Stimulated activated naive CD8-positive, alpha-beta T cell treated with anti-CD3 and anti-CD28 coated beads, Interleukin-15, Interleukin-2, amounts not matched to agents 100 U/mL and 50 U/mL, for 24 hours (primary cell): Measurements from ENCODE around the gene CAPNS2.

Source experiments
- ATAC-seq: fragments of 150-1000 bp; cut with Tn5 transposase; one replicate; pipeline ENCODE4 v1.10.0; 2021
- DNase-seq: peaks from one replicate; pipeline ENCODE4 v3.0.0; 2021

Gene CAPNS2

DNA sequence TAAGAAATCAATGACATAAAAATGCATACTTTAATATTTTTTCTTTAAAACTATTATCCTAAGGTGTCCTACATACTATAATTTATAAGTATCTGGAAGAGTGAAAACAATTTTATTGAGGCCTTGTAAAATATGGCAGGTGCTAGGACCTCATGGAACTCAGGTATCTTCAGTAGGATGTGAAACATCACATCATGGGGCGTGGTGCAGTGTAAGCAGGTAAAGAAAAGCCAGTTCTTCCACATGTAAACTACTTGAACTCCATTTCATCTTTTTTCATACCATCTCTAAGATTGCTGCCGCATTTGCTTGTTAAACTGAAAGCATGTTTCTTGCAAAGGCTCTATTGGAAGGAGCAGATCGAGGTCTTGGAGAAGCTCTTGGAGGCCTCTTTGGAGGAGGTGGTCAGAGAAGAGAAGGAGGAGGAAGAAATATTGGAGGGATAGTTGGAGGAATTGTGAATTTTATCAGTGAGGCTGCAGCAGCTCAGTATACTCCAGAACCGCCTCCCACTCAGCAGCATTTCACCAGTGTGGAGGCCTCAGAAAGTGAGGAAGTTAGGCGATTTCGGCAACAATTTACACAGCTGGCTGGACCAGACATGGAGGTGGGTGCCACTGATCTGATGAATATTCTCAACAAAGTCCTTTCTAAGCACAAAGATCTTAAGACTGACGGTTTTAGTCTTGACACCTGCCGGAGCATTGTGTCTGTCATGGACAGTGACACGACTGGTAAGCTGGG is at the start of gene CAPNS2:
Gene CAPNS2 (plus strand): TSS at position 253 of the 744 bp plus-strand sequence. CDS start 73 bp downstream, at position 326.
- no peak for DNase-seq
- no peak for ATAC-seq

DNA sequence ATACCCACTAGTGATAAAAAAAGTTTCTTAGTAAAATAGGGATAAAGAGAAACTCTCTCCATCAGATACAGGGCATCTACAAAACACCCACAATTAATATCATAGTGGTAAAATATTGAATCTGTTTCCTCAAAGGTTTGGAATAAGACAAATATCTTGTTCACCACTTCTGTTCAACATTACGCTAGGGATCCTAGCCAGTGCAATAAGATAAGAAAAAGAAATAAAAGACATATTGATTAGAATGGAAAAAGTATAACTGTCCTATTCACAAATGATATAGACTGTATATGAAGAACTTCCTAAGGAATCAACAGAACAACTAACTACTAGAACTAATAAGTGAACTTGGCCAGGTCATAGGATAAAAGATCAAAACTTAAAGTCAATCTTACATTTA is 44.7 kb upstream of the CAPNS2 start:
- DNase-seq (no peak), ATAC-seq (no peak)

DNA sequence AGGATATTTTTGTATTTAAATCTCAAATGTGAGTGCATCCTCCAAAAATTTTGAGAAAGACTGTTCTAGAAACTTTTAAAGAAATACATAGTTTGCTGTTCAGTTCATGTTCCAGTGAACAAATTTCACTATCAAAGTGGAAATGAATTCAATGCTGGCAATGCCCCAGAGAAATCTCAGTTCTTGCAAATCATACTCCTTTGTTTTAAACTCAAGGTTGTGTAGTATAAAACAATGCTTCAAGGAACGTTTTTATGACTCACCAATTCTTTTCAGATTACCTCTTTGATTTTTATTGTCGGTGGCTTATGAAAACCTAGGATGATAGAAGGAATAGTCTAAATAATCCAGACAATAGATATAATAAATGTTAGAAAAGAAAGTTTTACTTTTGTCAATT is 40.0 kb upstream of the CAPNS2 start:
- DNase-seq, result no peak
- ATAC-seq, result no peak

DNA sequence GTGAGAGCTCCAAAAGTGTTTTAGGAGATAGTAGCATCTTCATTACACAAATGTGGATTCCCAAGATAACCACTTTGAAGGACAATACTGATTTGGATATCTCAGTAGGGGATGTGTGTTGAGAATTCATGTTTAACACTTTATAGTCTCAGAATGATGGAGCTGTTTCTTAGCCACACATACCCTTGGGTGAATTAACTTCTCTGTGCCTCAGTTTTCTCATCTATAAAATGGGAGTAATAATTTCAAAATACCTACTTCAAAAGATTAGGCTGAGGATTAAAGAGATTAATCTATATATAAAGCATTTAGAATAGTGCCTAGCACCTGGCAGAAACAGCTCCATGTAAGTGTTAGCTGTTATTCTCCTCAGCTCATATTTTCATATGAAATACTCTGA is 38.6 kb upstream of the CAPNS2 start:
- no peak for DNase-seq
- no peak for ATAC-seq

DNA sequence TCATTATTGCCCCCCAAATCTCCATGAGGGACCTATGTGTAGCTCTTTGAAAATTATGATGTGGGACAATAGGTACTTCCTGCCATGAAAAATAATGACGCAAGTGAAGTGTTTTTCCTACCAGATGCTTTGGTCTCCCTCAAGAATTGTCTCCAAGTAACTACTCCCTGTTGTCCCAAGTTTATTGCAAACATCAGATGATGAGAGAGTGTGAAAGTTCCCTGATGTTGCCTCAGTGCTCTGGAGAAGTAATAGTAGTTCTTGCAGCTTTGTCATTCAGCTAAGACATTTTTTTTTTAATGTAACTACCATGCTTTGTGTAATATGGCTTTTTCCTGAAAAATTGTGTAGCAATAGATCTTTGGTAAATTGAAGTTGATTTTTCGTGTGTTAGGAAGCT is 37.5 kb upstream of the CAPNS2 start:
- ATAC-seq, result no peak
- no peak for DNase-seq

DNA sequence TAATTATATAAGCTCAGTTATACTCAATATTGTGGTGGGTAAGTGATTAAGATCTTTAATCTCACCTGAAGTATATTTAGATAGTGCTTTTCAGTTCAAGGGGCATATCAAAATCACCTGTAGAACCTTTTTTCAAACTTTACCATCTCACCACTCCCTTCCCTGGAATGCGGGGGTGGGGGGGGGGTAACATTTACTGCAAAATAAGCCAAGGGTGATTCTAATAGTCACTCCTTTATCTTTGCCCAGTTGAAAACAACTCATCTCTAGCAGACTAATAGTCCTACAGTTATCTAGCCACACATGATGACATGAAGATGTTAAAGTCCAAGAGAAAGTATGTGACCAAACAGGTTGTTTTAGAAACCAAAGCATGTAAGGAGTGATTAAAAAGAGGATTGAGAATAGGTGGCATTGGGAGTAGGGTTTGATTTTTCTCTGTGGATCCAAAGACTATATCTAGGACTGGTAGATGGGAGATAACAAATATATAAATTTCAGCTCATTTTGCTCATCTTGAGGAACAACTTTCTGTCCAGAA is 36.1 kb upstream of the CAPNS2 start:
- no peak for DNase-seq

DNA sequence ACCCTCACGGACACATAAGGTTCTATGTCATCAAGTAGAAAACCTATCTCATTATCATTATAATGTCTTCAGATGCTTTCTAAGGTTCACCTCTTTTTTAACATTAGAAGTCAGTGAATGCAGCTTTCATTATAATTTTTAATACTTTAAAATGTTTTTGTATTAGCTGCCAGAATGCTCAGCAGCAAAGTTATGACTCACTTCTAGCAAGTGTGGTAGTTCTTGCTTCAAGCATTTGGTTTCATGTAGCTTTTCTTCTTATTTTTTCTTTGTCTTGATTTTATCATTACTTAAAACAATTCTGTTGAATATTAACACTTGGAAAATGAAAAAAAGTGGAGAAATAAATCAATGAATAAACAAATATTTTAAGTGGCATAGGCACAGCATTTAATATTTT is 34.3 kb upstream of the CAPNS2 start:
- DNase-seq (no peak), ATAC-seq (no peak)

More for the DNA sequence above, 36.1 kb upstream of the CAPNS2 start:
- ATAC-seq, result no peak

DNA sequence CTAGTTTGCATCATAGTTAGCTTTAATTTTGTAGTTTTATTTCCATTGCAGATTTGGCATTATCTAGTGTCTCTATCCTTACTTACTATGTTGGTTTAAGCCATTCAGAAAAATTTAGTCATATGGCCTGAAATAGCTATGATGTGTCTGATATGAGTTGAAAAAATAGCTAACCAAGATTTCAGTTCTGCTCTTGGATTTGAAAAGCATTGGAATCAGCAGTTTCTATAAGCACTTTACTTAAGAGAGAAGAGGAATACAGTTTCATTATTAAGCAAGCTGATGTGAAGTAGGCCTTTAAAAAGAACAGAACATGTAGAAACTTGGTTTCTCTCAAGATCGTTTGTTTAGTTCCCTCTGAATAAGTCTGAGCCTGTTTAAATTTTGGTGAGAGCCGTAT is 31.7 kb upstream of the CAPNS2 start:
- DNase-seq (no peak), ATAC-seq (no peak)

DNA sequence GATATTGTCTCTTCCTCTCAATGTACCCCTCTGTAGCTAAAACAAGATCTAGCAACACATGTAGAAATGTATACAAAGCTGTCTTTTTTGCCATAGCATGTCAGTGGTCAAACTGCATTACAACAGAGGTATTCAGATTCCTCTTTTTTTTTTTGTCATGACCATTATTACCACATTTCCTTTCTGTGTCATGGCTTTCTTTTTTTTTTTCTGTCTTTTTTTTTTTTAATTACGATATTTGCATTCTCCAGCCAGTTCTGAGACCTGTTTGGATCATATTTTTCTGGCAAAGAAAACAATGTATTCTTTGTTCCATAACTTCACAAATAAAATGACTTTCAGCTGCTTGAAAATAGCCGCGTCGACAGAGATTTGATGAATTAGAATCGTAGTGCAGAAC is 27.4 kb upstream of the CAPNS2 start:
- DNase-seq (no peak), ATAC-seq (no peak)

DNA sequence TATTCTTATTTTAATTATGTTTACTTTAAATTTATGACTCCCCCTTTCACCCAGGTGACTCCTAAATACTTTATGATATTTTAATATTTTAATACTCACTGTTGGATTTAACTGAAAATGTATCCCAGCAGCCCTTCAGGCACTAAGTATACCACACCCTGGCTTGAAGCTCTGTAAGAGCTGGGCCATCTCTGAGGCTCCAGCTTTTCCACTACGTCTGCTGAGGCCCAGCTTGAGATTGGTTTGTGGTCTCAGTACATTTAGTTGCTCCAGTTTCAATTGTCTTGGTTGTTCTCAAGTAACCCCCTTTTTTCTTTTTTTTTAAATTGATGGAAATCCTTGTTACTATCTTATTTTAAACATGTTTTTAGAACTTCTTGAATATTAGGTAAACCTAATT is 27.0 kb upstream of the CAPNS2 start:
- ATAC-seq, result no peak
- no peak for DNase-seq

DNA sequence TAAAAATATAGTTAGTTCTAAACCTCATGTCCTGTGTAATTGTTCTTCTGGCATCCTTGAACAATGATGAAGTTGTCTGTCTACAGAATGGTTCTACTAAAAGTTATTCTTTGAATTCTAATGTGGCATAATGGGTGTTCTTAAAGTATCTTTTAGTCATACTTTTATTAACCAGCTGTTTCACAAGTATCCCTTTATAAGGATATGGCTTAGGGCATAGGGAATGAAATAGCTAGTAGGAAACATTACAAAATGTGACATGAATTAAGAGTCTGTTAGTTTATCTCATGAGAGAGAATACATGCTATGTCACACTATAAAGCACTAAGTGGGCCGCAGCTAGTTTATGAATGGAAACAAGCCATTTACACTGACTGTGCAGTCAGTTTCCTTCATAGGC is 26.3 kb upstream of the CAPNS2 start:
- DNase-seq, result no peak
- no peak for ATAC-seq

DNA sequence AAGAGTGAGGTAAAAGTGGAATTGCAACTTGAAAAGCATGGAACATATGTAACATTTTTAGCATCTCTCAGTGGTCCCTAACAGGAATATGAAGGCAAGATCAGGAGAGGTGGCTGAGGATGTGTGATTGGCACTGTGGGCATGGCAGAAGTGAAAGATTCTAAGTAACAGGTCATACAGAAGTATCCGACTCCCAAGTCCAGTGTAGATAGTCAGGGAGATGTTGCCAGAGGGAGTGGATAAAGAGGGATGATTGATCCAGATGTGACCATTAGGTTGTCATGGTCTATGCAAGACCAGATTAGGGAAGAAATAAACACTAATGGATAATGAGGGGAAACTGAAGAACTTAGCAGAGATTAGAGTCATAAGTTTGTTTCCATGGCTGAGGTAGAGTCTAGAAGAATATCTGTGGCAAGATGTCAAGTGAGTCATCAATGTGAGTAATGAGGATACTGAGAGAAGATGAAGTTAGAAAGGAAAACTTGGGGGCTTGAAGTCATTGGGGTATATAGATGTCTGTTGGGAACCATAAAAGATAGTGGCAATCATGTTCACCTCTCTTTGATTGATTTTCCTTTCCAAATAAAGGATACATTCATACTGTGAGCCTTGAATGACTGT is 23.9 kb upstream of the CAPNS2 start:
- DNase-seq (no peak), ATAC-seq (no peak)

DNA sequence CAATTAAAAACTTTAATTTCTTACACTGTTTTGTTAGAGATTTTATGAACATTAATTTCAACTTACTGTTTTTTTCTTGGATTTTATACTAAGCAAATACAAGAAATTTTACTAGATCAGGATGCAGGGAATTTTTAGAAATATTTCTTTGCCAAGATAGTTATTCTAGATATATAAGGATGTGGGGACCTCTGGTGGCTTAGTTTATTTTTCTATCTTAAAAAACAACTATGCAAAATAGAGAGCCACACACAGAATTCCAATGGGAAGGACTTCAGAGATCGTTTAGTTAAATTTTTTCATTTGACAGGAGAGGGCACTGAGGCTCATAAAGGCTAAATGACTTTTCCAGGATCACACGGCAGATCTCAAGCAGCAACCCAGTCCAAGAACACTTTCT is 23.0 kb upstream of the CAPNS2 start:
- no peak for ATAC-seq
- no peak for DNase-seq

DNA sequence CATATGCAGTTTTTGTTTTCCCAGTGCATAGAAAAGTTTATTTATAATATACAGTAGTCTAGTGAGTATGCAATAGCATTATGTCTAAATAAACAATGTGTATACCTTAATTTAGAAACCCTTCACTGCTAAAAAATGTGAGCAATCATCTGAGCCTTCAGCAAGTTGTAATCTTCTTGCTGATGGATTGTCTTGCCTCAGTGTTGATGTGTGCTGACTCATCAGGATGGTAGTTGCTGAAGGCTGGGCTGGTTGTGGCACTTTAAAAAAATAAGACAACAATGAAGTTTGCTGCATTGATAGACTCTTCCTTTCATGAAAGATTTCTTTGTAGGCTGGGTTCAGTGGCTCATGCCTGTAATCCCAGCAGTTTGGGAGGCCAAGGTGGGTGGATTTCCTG is 13.9 kb upstream of the CAPNS2 start:
- ATAC-seq (no peak), DNase-seq (no peak)

DNA sequence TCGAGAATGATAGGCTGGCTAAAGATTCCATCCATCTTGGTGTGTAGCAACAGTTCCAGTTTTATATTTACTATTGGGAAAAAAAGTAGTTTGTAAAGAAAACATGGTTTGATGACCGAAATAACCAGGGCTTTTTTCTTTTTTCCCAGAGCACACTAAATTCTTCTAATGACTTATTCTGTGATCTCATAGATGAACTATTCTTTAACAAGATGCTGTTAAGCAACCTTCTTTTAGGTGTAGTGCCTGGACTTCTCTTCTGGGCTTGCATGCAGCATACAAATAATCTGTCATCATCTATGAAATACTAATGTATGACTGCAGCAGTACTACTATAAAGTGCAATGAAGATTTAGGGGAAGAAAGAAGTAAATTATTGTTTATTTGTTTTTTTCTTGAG is 11.0 kb upstream of the CAPNS2 start:
- DNase-seq (no peak), ATAC-seq (no peak)

DNA sequence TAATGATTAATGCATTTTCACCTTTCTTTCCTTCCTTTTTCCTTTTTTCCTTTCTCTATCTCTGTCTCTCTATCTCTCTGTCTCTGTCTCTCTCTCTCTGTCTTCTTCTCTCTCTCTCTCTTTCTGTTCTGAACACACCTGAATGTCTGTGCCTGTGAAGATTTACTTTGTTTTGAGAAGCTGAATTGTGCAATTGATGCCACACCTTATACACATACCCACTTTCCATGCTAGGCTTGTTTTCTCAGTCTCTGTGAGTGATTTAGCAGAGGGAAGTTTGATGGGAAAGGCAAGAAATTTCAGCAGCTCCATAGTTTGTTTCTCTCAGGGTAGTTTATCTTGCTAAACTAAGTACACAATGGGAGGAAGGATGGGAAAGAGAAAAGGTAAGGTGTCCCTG is 9.3 kb upstream of the CAPNS2 start:
- DNase-seq, result no peak
- no peak for ATAC-seq

DNA sequence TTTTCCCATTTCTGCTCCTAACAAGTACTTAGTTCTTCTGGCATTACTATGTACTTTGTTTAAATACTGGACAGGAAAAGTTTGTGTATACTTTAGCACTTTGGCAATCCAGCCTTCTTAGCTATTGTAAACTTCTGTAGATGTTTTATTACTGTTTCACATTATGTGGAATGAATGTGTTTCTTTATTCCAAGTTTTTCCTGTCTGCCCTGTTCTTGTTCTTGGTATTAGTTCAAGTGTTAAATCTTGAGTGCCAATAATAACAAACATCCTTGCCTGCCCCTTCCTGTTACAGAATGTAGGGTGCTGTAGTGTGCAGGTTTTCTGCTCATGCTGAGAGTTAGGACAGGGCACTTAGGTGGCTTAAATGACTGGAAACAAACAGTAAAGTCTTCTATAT is 7.3 kb upstream of the CAPNS2 start:
- ATAC-seq (no peak), DNase-seq (no peak)

DNA sequence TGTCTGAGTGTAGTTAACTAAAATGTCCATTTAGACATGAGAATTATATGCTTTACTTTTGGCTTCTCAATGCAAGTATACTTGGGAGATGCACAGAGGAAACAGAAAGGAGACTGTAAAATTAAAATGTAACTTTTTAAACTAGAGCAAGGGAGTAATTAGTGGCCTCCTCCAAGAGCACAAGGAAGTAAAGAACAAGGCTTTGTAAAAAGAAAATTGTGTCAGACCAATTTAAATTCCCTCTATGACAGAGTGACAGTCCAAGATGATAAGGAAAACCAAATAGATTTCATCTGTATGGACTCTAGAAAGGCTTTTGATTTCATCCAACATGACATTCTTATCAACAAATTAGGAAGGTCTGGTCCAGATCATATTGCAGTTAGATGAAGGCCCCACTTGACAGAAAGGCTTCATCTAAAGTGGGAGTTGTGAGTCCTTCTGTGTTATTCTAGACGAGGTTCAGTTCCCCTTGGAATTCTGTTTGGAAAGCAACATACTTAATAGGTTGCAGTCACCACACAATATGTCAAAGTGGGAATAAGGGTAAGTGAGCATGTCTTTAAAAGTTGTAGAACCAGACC is 6.5 kb upstream of the CAPNS2 start:
- ATAC-seq, result no peak
- no peak for DNase-seq

DNA sequence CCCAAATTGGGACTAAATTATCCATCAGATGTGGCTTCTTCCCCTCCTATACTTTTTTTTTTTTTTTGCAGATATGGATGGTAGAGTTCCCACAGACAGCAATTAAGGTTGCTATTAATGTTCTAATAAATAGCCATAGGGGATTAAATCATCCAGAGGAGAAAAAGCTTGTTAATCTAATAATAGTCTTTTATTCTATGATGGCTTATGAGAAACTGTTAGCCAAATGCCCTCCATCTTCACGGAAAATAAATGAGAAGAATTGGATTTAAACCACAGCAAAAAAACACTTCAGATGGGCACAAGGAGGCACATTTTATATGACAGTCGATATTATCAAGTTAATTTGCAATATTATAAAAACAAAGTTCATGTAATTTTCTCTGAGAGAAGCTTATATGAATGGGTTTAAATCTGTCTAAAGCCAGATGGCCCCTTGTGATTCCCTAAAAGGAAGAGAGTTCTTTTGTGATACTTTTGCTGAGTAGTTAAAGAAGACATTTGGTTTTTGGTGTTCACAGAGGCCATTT is 5.1 kb upstream of the CAPNS2 start:
- DNase-seq (no peak), ATAC-seq (no peak)

DNA sequence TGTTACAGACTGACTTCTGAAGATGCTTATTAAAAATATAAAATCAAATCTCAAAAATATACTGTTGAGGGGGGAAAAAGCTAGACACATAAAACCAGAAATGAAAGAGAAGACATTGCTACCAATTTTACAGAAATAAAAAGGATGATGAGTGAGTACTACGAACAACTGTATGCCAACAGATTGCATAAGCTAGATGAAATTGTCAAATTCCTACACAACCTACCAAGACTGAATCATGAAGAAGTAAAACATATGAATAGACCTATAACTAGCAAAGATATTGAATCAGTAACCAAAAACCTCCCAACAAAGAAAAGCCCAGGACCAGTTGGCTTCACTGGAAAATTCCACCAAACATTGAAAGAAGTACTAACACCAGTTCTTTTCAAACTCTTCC is 3.5 kb upstream of the CAPNS2 start:
- ATAC-seq (no peak), DNase-seq (no peak)

DNA sequence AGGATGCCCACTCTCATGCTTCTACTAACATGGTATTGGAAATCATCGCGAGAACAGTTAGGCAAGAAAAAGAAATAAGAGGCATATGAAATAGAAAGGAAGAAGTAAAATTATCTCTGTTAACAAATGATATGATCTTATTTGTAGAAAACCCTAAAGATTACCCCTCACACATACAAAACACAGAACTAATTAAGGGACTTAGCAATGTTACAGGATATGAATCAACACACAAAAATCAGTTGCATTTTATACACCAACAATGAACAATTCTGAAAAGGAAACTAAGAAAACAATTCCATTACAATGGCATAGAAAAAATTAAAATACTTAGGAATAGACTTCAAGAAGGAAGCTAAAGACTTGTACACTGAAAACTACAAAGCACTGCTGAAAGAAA is 2.7 kb upstream of the CAPNS2 start:
- no peak for ATAC-seq
- no peak for DNase-seq

DNA sequence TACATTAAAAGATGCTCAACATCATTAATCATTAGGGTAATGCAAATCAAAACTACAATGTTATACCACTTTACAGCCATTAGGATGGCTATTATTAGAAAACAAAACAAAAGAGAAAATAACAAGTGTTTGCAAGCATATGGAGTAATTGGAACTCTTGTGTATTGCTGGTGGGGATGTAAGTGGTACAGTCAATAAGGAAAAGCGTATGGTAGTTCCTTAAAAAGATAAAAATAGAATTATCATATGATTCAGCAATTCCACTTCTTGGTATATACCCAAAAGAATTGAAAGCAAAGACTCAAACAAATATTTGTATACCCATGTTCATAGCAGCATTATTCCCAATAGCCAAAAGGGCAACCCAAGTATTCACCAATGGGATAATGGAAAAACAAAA is 1.4 kb upstream of the CAPNS2 start:
- DNase-seq, result no peak
- no peak for ATAC-seq

DNA sequence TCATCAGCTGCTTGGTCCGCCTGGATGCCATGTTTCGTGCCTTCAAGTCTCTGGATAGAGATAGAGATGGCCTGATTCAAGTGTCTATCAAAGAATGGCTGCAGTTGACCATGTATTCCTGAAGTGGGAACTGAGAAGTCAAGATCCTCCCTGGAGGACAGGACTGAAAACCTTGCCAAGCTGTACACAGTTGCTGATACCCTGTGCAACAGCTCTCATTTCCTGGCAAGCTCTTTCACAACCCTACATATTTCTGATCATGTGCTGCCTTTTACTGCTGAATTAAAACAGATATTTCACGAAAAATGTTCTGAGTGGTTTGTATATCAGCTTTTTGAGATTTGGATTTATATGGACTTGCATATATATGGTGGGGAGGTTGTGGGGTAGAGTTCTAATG is 898 bp downstream of the CAPNS2 start:
- no peak for DNase-seq

More for the DNA sequence above, 898 bp downstream of the CAPNS2 start:
- ATAC-seq, result no peak
